HG03565 (cell line): Measurements from ENCODE around the gene MYO10.
"Not testable (repeated sequence)": the region's sequence is repeated elsewhere in the genome, so short reads cannot be mapped to it uniquely, and the experiment has no call there.

Experiments used
- ATAC-seq: cut with Tn5 transposase; IDR thresholded peaks from one replicate; pipeline ENCODE4 v1.9.1; 2021; ENCODE audit warnings: mild to moderate bottlenecking, moderate library complexity; ENCODE audit not compliant: unreplicated experiment

MYO10 gene

GRCh38 chr5:16754601-16755000, 181.5 kb downstream of the MYO10 start:
- ATAC-seq, result no peak

GRCh38 chr5:16754086-16754485, 182.0 kb downstream of the MYO10 start:
- ATAC-seq, result no peak

GRCh38 chr5:16750445-16750844, 185.6 kb downstream of the MYO10 start:
- no peak for ATAC-seq

- no peak for ATAC-seq
Observed at GRCh38 chr5:16749626-16750025, 186.5 kb downstream of the MYO10 start.

GRCh38 chr5:16744164-16744880, 191.8 kb downstream of the MYO10 start:
- no peak for ATAC-seq

GRCh38 chr5:16742938-16743337, 193.2 kb downstream of the MYO10 start:
- no peak for ATAC-seq

DNA sequence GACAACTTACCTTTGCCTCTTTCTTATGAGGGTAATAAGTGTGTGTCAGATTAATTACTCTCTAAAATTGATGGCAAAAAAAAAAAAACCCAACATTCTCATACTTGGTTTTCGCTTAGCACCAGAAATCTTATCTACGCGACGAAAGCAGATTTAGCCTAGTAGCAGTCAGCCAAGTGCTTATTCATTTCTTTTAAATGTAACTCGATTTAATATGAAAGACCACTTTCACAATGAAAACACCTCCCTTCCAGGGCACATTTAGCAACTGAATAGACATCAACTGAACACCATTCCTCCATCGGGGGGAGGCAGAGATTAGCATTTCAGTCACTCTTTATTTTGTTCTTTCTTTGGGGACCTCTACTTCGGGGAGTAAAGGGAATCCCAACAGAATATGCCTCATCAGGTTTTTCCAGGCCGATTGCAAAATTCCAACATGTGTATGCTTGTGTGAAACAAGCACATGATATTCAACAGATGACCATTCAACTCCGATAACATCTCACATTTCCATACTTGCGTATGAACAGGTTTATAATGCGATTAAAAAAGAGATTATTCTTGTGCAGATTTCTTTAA, 195.2 kb downstream of the MYO10 start:
- ATAC-seq, result no peak

DNA sequence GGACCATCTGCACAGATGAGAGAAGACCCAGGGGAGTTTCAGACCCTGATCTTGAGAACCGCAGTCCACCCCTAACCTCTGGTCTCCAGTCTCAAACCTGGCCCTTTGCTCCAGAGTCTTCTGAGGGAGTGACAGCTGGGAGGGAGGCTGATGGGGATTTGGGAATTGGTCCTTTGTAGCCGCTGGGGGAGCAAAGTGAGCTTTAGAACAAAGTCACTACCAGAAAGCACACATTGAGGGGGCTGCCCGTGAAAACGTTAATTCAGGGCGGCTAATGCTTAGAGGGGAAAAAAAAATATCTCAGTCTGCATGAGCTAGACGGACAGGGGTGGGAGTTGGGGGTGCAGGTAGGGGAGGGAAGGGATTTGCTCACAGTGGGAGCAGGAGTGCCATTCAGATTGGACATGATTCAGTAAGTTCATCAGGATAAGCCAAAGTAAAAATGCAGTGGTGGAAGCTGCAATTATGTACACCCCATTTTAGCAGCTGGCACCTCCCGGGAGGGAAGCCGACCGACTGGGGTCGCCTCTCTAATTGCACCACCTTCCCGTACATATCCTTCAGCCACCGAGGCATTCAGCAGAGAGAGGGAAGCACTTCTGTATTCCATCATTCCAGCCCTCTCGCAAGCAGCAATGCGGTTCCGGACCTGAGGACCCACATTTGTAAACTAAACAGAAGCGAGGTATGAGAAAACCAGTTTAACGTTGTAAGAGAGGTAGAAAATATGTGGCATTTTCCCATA, 195.8 kb downstream of the MYO10 start:
- ATAC-seq, result no peak

- not testable (repeated sequence) for ATAC-seq
Observed at GRCh38 chr5:16738393-16738792, 197.7 kb downstream of the MYO10 start.

GRCh38 chr5:16737620-16738364, 198.3 kb downstream of the MYO10 start:
- ATAC-seq, result no peak

DNA sequence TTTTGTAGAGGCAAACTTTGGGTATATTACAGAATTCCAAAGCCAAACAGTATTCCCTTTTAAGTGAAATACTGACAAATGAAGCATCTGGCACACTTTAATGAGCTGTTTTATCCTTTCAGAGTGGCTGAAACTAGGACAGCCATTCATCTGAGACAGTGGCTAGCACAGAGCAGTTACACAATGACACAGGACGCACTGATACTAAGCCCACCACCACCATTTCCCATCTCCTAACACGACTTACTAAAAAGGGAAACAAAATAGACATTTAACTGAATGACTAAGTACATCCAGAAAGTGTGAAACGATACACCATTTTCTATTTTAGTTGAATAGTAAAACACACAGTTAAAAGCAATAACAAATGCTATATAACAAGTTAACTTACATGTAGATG, 198.9 kb downstream of the MYO10 start:
- no peak for ATAC-seq

GRCh38 chr5:16736158-16736995, 199.7 kb downstream of the MYO10 start:
- ATAC-seq, result no peak

DNA sequence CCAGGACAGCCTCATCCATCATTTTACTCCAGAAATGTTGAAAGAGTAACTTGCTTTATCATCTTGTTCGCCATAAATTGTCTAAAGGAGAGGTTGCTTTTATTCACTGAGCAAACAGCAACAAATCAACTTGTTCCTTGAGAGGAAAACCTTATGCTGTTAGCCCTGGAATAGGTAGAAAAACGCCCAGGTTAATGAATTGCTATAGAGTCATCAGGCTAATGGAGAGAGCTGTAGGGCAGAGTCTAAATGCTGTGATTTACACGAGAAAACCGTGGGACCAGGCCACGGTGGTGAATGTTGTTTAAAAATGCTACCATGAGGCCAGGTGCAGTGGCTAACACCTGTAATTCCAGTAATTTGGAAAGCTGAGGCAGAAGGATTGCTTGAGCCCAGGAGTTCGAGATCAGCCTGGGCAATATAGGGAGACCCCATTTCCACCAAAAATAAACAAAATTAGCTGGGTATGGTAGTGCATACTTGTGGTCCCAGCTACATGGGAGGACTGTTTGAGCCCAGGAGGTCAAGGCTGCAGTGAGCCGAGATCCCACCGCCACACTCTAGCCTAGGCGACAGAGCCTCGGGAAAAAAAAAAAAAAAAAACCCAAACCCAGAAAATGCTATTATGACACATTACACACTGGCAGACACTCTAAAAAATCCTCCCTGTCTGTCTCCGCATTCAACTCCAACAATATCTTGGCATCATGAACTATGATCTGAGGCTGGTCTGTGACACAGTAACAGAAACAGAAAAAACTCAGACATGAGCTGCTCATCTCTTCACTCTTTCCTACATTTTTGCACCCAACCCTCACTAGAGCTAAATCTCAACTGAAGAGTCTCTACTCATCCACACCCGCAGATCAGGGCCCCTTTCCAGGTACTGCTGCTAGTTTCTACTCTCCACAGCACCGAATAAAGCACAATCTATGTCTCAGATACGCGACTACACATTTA, 200.7 kb downstream of the MYO10 start:
- ATAC-seq, result no peak

- ATAC-seq, result no peak
Observed at GRCh38 chr5:16733331-16734006, 202.6 kb downstream of the MYO10 start.

DNA sequence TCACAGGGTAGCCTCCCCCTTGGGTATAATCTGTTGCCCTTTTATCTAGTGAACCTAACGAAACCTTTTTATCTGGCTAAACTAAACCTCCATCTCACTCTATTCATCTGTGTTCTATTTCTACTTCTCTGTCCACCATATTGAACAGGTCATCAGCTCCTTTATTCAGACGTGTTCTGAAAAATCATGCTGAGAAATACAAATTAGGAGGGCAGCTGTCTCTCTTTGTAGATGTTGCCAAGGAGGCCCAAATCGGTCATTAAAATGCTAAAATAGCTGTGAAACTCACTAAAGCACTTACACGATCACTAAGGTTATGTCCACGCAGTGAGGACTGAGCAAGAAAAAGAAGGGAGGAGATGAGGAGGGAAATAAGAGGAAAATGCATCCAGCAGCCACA, 203.7 kb downstream of the MYO10 start:
- no peak for ATAC-seq

DNA sequence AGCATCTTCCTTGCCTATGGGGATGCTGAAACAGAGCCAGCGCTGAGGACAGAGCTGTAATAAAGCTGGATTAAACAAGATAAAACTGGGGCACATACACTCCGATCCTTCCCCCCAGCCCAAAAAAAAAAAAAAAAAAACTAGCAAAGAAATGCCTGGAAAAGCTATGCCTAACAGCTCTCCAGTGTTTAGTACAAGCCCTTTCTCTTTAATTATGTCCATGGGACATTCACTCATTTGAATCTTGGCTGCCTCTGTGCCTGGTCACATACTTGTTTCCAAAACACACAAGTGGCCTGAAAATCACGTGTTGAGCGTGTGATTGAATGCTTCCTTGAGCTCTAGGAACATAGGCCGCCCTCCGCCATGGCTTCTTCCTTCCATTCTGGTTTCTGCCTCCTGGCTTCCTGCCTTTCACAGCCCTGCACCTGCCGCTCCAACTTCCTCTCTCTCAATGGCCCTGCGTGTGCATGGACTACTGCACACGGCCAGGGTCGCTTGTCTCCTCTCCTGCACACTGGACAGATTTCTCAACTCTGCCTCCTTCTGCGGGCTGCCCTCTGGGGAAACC, 208.2 kb downstream of the MYO10 start:
- ATAC-seq, result no peak

DNA sequence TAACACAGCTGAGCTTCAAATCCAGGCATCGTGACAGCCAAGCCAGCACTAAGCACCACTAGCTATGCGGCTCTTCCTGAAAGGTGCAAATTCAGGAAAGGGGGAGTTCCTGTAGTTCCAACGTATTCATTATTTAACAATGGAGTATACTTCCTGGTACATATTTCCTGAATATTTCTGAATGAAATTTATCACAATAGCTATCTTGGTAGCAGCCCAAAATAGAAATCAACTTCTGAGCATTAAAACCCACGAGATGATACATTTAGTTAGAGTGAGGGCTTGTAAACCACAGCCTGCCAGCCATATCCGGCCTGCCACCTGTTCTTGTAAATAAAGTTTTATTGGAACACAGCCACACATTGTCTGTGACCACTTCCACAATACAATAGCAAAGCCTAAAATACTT, 209.5 kb downstream of the MYO10 start:
- ATAC-seq, result no peak

DNA sequence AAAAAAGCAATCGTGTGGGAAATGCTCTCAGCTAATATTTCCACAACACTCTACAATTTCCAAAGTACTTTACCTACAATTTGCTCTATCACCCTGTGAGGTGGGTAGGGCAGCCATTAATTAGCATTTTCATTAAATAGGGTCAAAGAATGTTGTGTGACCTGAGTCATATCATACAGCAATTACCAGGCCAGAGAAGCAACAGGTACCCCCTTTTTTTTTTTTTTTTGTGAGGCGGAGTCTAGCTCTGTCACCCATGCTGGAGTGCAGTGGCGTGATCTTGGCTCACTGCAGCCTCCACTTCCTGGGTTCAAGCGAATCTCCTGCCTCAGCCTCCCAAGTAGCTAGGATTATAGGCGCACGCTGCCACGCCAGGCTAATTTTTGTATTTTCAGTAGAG, 210.5 kb downstream of the MYO10 start:
- ATAC-seq, result no peak

DNA sequence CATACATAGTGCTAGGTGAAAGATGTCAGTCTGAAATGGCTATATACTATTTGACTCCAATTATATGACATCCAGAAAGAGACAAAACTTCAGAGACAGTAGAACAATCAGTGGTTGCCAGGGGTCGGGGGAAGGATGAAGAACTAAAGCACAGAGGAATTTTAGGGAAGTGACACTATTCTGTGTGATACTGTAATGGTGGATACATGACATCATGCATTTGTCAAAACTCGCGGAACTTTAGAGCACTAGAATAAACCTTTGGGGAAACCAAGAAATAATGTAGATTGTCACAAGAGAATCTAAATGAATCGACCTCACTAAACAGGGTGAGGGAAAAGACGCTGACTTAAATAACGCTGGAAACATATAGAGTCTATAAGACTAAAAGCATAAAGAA, 212.3 kb downstream of the MYO10 start:
- no peak for ATAC-seq
